Choroid plexus epithelial cell (primary cell): ENCODE data around the gene FKBP4.

Experiments used
- DNase-seq: peaks from one replicate; pipeline ENCODE4 v3.0.0-alpha.2; 2010; ENCODE audit warnings: low read depth
- H3K4me3 ChIP-seq: 2 replicates; pipeline ENCODE4 v1.5.1; 2011; ENCODE audit warnings: low read depth, mild to moderate bottlenecking, control low read depth, low read length, moderate library complexity
- CTCF ChIP-seq: conservative IDR thresholded peaks from 2 replicates; pipeline ENCODE4 v1.5.1; 2011; ENCODE audit warnings: low read depth, mild to moderate bottlenecking, control low read depth, inconsistent platforms, low read length, moderate library complexity

FKBP4 gene

GRCh38 chr12:2795291-2796186 lies 769 bp downstream of the FKBP4 start:
- DNase-seq = peak; percentile 55
- no peak for TF ChIP-seq CTCF
- peak overlapping the region; percentile 83 for H3K4me3 ChIP-seq

GRCh38 chr12:2796187-2796666 lies 1.5 kb downstream of the FKBP4 start:
- peak overlapping the region; percentile 83 for H3K4me3 ChIP-seq
- TF ChIP-seq CTCF = peak; percentile 33
- DNase-seq = no peak

- DNase-seq = peak; percentile 61
- no peak overlapping the region for H3K4me3 ChIP-seq
- TF ChIP-seq CTCF = peak; percentile 69
Measured at GRCh38 chr12:2797721-2798418, 3.1 kb downstream of the FKBP4 start.

- no peak for DNase-seq
- no peak for TF ChIP-seq CTCF
- H3K4me3 ChIP-seq = no peak overlapping the region
Measured at GRCh38 chr12:2800046-2800570, 5.3 kb downstream of the FKBP4 start.

GRCh38 chr12:2801044-2801783 lies 6.4 kb downstream of the FKBP4 start:
- no peak overlapping the region for H3K4me3 ChIP-seq
- TF ChIP-seq CTCF = no peak
- no peak for DNase-seq

GRCh38 chr12:2803635-2804392 lies 9.0 kb downstream of the FKBP4 start:
- no peak for DNase-seq
- no peak overlapping the region for H3K4me3 ChIP-seq
- no peak for TF ChIP-seq CTCF
